ENCODE data around the gene KRTAP5-3. TPM values are rescaled to one million over a fixed set of nuclear protein-coding genes. Genes with fewer than 3 reads are reported as not detected.

The KRTAP5-3 gene
- total RNA-seq, 1 donor from 2014 or later = not detected

DNA sequence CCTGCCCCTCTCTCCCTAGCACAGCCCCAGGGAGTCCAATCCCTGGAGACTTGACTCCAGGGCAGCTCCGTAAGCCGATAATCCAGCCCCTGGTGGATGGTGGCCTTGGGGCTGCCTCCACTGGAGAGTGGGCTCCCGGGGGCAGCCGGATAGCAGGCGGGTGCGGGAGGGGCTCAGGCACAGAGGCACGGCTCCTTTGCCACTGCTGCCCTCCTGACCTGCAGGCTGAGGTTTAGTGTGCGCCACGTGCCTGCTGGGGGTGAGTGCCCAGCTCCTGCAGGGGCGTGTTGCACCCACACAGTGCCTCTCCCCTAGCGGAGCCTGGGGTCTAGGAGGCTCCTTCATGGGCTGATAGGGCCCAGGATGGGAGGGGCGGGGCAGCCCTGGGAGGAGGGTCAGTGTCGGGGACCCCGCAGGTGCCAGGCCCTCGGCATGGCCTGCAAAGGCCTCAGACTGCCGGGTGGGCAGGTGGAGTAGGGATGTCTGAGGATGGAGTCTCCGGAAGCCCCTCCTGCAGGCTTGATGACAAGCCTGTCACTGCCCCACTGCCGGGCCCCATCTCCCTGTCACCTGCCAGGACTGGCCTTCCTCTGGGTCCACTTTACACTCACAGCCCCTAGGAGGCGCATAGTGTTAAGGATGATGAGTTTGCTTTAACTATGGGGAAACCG, 41.7 kb downstream of the KRTAP5-3 start:
- no peak for ATAC-seq
- no peak for DNase-seq (ENCODE audit: low spot score)

GRCh38 chr11:1565904-1566247, 42.4 kb downstream of the KRTAP5-3 start:
- DNase-seq (ENCODE audit: low spot score) = peak; percentile 41
- no peak for ATAC-seq

DNA sequence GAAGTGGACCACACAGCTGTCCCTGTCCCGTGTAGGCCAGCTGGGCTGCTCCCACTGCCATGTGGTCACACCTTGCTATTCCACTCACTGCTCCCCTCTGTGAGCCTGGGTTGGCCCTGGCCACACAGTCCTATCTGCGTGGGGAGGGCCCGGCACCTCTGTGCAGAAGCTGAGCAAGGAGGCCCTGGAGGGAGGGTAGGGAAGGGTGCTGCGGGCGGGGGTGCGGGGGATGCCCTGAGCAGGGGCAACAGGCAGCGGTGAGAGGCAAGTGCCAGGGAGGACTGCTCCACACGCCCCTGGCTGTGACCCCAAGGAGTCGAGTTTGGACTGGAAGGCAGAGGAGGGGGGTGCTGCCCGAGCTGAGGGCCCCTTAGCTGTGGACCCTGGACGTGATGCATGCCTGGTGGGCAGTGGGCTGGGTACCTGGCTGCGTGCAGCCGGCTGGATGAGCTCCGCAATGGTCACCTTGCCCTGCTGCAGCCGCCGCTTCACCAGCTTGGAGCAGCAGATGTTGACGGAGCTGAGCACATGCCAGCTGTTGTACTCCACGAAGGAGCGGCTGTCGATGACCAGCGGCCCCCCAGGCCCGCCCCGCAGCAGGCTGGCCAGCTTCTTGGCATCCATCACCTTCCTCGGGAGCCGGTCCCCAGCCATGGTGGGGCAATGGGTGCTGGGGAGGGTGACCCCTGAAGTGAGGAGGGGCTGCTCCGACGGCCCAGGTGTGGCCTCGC, 42.9 kb downstream of the KRTAP5-3 start:
- ATAC-seq (no peak), DNase-seq (ENCODE audit: low spot score) (no peak)

DNA sequence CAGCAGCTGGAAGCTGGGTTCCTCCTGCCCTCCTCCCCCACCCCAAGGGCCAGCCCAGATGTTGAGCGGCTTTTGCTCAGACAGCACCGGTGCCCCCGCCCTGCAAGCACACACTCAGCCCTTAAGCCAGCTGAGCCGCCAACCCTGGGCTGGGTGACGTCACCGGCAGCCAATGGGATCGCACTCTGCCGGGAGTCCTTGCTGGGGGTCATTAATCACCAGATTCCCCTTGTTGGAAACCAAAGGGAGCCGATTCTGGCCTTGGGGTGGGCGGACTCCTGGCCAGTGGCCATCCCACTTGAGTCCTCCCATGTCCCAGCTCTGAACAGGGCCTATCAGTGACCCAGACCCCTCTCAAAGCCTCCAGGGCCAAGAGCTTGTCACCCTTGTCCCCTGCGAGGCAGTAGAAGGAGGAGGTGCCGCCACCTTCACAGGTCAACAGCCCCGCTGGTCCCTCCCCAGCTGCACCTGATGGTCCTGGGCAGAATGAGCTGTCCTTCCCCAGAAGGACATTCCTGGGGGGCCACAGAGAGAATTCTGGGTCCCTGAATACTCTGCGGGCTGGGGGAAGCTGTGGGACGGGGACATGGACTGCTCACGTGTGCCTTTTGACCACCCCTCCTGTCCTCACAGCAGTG, 43.6 kb downstream of the KRTAP5-3 start:
- DNase-seq (ENCODE audit: low spot score) (peak; percentile 44), ATAC-seq (no peak)

GRCh38 chr11:1563697-1564534, 44.3 kb downstream of the KRTAP5-3 start:
- DNase-seq (ENCODE audit: low spot score) = peak; percentile 44
- ATAC-seq = no peak

DNA sequence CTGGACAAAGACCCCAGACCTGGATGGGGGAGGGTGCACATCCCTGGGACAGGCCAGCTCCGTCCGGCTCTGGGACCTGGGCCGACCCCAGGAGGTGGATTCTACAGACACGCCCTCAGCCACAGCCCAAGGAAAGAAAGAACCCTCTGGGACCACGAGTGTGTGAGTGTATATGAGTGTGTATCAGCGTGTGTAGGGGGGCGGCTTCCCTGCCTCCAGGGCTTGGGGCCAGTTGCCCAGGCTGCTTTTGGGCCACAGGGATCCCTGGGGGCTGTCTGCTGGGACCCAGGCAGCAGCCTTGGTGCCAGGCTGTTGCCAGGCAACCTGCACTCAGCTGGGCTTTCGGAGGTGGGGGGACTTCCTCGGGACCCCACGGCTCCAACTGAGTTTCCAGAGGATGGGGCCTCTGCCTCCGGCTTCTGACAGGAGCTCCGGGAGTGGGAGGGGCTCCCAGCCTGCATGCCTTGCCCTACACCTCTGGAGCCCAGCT, 45.1 kb downstream of the KRTAP5-3 start:
- no peak for DNase-seq (ENCODE audit: low spot score)

GRCh38 chr11:1562469-1563148, 45.7 kb downstream of the KRTAP5-3 start:
- ATAC-seq (no peak), DNase-seq (ENCODE audit: low spot score) (peak; percentile 40)

More for the DNA sequence above, 45.1 kb downstream of the KRTAP5-3 start:
- ATAC-seq = no peak

DNA sequence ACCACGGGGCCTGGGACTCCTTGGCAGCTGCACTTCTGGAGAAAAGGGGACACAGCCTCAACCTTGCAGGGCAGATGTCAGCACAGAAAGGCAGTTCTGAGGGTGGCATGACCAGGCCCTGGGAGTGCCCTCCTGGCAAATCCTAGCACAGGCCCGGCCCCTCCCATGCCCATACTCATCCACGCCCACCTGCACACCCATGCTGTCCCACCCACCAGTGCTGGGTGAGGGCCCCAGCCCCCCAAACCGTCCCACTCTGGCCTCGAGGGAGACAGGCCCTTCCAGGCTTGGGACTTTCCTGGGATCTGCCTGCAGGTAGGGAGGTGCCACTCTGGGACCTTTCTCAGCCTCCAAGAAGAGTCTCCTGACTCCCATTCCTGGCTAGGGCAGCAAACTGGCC, 46.3 kb downstream of the KRTAP5-3 start:
- DNase-seq (ENCODE audit: low spot score) (no peak), ATAC-seq (no peak)

- no peak for DNase-seq (ENCODE audit: low spot score)
- ATAC-seq = no peak
These were observed 47.0 kb downstream of the KRTAP5-3 start for GRCh38 chr11:1561266-1561665.

GRCh38 chr11:1560649-1561251, 47.5 kb downstream of the KRTAP5-3 start:
- DNase-seq (ENCODE audit: low spot score) (peak; percentile 44), ATAC-seq (no peak)

GRCh38 chr11:1560002-1560648, 48.1 kb downstream of the KRTAP5-3 start:
- ATAC-seq (no peak), DNase-seq (ENCODE audit: low spot score) (no peak)

- ATAC-seq (peak; percentile 87), DNase-seq (ENCODE audit: low spot score) (peak; percentile 97)
These were observed 48.9 kb downstream of the KRTAP5-3 start for GRCh38 chr11:1559111-1559951.

GRCh38 chr11:1558775-1559110, 49.5 kb downstream of the KRTAP5-3 start:
- DNase-seq (ENCODE audit: low spot score) (no peak), ATAC-seq (no peak)

- peak; percentile 40 for ATAC-seq
- no peak for DNase-seq (ENCODE audit: low spot score)
These were observed 50.1 kb downstream of the KRTAP5-3 start for GRCh38 chr11:1557904-1558774.
